Effector memory CD8-positive, alpha-beta T cell (primary cell): ENCODE data around the gene GPR65.
A peak's percentile ranks its signal among the peaks of the same experiment; 100 is the strongest.
"Not testable (repeated sequence)": the region's sequence is repeated elsewhere in the genome, so short reads cannot be mapped to it uniquely, and the experiment has no call there.

ENCODE experiments used
- ATAC-seq: fragments of 150-1000 bp; cut with Tn5 transposase; replicated peaks from 2 replicates; pipeline ENCODE4 v1.10.0; 2021; ENCODE audit warnings: mild to moderate bottlenecking, moderate library complexity
- DNase-seq, 3 experiments: peaks; one replicate each; pipeline ENCODE4 v3.0.0; 2021
- H3K27ac Mint-ChIP-seq, 2 donors: one replicate each; pipeline ENCODE4 v1.8.0; 2022; ENCODE audit warnings: mild to moderate bottlenecking in 2 of 2, mixed read lengths in 2 of 2, moderate library complexity in 2 of 2
- H3K27me3 Mint-ChIP-seq, 2 donors: one replicate each; pipeline ENCODE4 v1.8.0; 2022; ENCODE audit warnings: mixed read lengths in 2 of 2
- H3K36me3 Mint-ChIP-seq: one replicate; pipeline ENCODE4 v1.8.0; 2022; ENCODE audit warnings: mild to moderate bottlenecking, moderate library complexity, mixed read lengths; ENCODE audit not compliant: insufficient read depth
- H3K4me1 Mint-ChIP-seq, 2 donors: one replicate each; pipeline ENCODE4 v1.8.0; 2022; ENCODE audit warnings: low read depth in 2 of 2, mixed read lengths in 2 of 2
- H3K4me3 Mint-ChIP-seq, 2 donors: one replicate each; pipeline ENCODE4 v1.8.0; 2022; ENCODE audit warnings: mild to moderate bottlenecking in 2 of 2, mixed read lengths in 2 of 2, moderate library complexity in 2 of 2
- H3K9me3 Mint-ChIP-seq, 2 donors: one replicate each; pipeline ENCODE4 v1.8.0; 2022; ENCODE audit warnings: mixed read lengths in 2 of 2

The GPR65 gene

DNA sequence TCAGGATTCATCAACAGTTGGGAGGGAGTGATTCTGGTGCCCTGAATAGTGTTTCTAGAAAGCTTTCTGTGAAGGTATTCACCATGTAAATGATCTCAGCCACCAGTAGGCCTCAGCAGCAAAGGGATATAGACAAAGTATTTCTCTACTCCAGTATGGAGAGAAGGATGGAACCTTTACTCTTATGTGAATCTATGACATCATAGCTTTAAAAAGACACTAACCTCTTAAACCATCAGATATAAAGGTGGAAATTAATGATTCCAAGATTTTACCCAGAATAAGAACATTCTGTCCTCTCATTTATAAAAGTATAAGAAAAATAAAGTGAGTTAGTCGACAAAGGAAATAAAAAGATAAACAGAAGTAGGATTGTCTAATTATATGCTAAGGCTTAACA, 4.6 kb downstream of the GPR65 start:
- Mint-ChIP-seq H3K9me3 (no peaks in the 10 kb centered on the region), H3K4me1 (peaks cover 41 to 66% of the 10 kb centered on the region in 2 donors), H3K27me3 (no peaks in the 10 kb centered on the region), H3K27ac (peak overlapping the region; percentile 93 to 99), H3K36me3 (peaks cover 76% of the 10 kb centered on the region), H3K4me3 (peak overlapping the region; percentile 89 to 96)
- DNase-seq (no peak), ATAC-seq (no peak)

DNA sequence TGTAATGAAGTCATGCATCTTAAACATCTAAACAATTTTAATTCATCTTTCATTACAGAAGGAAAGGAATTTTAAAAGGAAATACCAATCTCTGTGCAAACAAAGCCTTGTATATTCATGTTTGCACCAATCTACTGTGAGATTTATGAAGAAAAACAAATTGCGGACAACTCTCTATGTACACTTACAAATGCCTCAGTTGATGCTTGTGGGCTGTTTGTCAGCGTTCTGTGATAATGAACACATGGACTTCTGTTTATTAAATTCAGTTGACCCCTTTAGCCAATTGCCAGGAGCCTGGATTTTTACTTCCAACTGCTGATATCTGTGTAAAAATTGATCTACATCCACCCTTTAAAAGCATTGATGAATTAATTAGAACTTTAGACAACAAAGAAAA, 5.4 kb downstream of the GPR65 start:
- Mint-ChIP-seq H3K4me1 (peaks cover 40 to 68% of the 10 kb centered on the region in 2 donors), H3K27me3 (no peaks in the 10 kb centered on the region), H3K36me3 (peaks cover 73% of the 10 kb centered on the region), H3K9me3 (no peaks in the 10 kb centered on the region), H3K4me3 (peak overlapping the region; percentile 60 to 61), H3K27ac (peak overlapping the region; percentile 85 to 99)
- no peak for DNase-seq
- no peak for ATAC-seq

DNA sequence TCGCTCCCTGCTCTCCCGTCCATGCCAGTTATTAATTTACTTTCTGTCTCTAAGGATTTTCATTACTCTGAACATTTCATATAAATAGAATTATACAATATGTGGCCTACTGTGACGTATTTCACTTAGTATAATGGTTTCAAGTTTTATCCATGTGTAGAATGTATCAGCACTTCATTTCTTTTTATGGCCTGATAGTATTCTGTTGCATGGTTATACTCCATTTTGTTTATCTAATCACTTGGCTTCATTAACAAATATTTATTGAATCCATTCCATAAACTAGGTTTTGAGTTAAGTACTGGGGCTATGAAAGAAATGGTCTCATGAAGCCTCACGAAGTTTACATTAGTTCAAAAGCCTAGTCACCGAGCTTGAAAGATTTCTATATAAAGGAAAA, 7.6 kb downstream of the GPR65 start:
- Mint-ChIP-seq H3K4me1 (peaks cover 46 to 76% of the 10 kb centered on the region in 2 donors), H3K9me3 (no peaks in the 10 kb centered on the region), H3K36me3 (peaks cover 53% of the 10 kb centered on the region), H3K4me3 (peak overlapping the region; percentile 60 to 61), H3K27ac (peak overlapping the region; percentile 85 to 99), H3K27me3 (no peaks in the 10 kb centered on the region)
- no peak for DNase-seq
- no peak for ATAC-seq

DNA sequence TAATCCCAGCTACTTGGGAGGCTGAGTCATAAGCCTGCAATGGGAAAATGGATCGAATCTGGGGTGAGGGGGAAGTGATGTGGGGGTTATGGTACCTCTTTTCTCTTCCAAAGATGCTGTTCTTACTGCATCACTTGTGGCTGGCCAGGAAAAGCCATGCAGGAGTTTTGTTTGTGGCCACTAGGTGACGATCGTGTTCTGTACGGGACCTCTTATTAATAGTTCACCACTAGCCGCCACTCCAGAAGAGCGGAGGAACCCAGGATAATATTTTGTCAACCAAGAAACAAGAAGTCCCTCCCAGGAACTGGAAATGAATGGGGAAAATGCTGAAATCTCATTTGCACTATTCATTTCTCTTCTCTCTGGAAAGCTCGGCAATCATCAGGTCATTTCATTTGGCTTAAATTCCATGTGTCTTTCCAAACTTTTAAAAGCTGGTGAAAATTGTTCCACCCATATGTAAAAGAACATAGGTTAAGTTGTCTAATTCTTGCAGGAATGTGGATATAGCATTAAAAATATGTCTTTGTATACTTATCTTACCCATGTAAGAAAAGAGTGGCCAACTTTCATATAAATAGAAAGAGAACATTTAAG, 8.9 kb downstream of the GPR65 start:
- H3K4me1 Mint-ChIP-seq = peaks cover 42 to 71% of the 10 kb centered on the region in 2 donors
- peaks cover 56% of the 10 kb centered on the region for H3K36me3 Mint-ChIP-seq
- H3K27ac Mint-ChIP-seq = peak overlapping the region; percentile 85 to 99
- DNase-seq = peak; percentile 40 to 44 (median 44)
- no peaks in the 10 kb centered on the region for H3K27me3 Mint-ChIP-seq
- H3K9me3 Mint-ChIP-seq = no peaks in the 10 kb centered on the region
- ATAC-seq = peak; percentile 79
- H3K4me3 Mint-ChIP-seq = peak overlapping the region; percentile 45 to 60

DNA sequence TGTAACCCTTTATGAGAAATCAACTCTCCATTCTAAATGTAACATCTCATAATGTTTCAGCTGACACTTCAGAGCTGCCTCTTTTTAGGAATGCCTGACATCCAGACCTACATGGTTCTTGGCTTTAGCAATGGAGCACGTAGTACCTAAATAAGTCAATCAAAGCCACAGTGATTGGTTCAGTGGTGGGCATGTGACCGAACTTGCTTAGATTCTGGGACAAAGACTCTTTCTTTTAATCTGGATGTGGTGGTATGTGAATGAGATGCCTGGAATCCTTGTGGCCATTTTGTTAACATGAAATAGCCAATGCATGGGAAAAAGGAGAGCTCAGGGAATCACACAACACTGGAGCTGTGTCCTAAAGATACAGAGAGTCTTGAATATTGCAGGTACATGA, 11.8 kb downstream of the GPR65 start:
- Mint-ChIP-seq H3K36me3 (peaks cover 32% of the 10 kb centered on the region), H3K27ac (peak overlapping the region; percentile 35 to 87), H3K4me3 (no peak overlapping the region), H3K27me3 (no peaks in the 10 kb centered on the region), H3K4me1 (peaks cover 44 to 63% of the 10 kb centered on the region in 2 donors), H3K9me3 (no peaks in the 10 kb centered on the region)
- ATAC-seq (no peak), DNase-seq (no peak)

DNA sequence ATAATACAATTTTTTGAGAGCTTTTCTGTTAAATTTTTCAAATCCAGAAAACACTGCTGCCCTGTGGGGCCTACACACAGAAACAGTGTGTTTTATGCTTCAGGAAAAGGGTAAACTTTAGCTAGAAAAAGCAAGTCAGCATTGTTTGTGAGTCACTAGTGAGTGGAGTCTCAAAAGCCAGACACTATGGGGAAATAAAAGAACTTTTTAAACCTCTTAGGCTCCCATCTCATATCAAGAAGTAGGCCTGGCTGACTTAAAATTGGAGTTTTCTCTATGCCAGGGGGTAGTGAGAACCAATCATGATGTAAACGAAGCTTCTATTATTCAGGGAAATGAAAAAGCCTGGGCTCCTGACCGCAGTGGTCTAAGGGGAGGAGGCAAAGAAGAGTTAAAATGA, 12.6 kb downstream of the GPR65 start:
- no peak overlapping the region for H3K4me3 Mint-ChIP-seq
- H3K4me1 Mint-ChIP-seq = peaks cover 44 to 64% of the 10 kb centered on the region in 2 donors
- H3K36me3 Mint-ChIP-seq = peaks cover 25% of the 10 kb centered on the region
- H3K27ac Mint-ChIP-seq = peak overlapping the region; percentile 63 to 87
- DNase-seq = no peak
- no peaks in the 10 kb centered on the region for H3K9me3 Mint-ChIP-seq
- no peaks in the 10 kb centered on the region for H3K27me3 Mint-ChIP-seq
- no peak for ATAC-seq

DNA sequence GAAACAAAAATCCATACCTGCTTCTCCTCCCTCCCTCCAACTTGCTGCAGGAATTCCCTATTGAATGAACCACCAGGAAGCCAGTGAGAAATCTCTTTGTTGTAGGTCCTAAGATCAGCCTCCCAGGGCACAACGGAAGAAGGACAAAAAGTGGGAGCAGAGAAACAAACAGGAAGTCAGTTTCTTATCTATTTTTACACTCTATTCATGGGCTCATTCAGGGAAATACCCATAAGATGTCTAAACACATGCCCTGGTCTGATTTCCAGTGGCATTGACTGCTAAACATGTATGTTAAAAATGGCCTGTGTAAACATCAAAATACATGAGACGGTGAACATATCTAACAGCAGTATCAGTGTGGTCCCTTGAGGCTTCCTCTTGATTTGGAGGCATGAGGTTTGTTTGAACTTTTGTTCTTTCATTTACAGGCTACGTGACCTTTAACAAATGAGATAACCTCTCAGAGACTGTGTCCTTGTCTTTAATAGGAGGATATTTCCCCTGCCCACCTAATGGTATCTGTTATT, 18.8 kb downstream of the GPR65 start:
- peak; percentile 79 for ATAC-seq
- Mint-ChIP-seq H3K36me3 (peaks cover 5% of the 10 kb centered on the region), H3K27me3 (no peaks in the 10 kb centered on the region), H3K27ac (peak overlapping the region; percentile 63 to 80), H3K4me3 (peak overlapping the region; percentile 9 to 34), H3K9me3 (no peaks in the 10 kb centered on the region), H3K4me1 (peaks cover 63 to 80% of the 10 kb centered on the region in 2 donors)
- no peak for DNase-seq

DNA sequence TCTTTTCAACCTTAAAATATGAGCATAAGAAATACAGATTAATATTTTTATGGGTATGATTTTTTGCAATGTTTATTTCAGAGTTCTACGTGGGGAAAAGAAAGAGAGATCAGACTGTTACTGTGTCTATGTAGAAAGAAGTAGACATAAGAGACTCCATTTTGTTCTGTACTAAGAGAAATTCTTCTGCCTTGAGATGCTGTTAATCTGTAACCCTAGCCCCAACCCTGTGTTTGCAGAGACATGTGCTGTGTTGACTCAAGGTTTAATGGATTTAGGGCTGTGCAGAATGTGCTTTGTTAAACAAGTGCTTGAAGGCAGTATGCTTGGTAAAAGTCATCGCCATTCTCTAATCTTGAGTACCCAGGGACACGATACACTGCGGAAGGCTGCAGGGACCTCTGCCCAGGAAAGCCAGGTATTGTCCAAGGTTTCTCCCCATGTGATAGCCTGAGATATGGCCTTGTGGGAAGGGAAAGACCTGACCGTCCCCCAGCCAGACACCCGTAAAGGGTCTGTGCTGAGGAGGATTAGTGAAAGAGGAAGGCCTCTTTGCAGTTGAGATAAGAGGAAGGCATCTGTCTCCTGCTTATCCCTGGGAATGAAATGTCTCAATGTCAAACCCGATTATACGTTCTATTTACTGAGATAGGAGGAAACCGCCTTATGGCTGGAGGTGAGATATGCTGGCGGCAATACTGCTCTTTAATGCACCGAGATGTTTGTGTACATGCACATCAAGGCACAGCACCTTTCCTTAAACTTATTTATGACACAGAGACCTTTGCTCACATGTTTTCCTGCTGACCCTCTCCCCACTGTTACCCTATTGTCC, 19.5 kb downstream of the GPR65 start:
- peak overlapping the region in 1 of 2 donors; percentile 15 for H3K4me3 Mint-ChIP-seq
- DNase-seq, ATAC-seq, H3K9me3 Mint-ChIP-seq, H3K36me3 Mint-ChIP-seq, H3K27me3 Mint-ChIP-seq: not testable (repeated sequence)
- peak overlapping the region; percentile 63 to 80 for H3K27ac Mint-ChIP-seq
- H3K4me1 Mint-ChIP-seq = peaks cover 60 to 83% of the 10 kb centered on the region in 2 donors

DNA sequence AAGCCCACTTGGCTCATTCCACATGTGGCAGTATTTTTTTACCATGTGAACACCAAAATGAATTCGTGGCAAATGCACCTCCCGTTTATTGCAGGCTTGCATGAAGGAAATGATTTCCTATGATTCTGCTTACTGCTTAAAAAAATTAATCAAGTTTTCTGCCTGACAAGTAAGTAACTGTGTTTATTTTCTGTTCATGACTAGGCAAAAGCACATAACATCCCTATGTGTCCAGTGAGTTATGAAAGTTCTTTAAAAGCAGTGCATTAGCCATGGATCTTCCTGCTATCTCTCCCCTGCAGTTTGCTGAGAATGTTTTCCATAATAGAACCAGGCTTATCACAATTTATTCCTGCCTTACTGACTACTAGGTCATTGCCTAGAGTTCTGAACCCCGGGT, 20.4 kb downstream of the GPR65 start:
- Mint-ChIP-seq H3K4me3 (peak overlapping the region in 1 of 2 donors; percentile 15), H3K27me3 (no peaks in the 10 kb centered on the region), H3K27ac (peak overlapping the region; percentile 63 to 92), H3K4me1 (peaks cover 60 to 83% of the 10 kb centered on the region in 2 donors), H3K9me3 (no peaks in the 10 kb centered on the region), H3K36me3 (peaks cover 9% of the 10 kb centered on the region)
- DNase-seq (no peak), ATAC-seq (no peak)

DNA sequence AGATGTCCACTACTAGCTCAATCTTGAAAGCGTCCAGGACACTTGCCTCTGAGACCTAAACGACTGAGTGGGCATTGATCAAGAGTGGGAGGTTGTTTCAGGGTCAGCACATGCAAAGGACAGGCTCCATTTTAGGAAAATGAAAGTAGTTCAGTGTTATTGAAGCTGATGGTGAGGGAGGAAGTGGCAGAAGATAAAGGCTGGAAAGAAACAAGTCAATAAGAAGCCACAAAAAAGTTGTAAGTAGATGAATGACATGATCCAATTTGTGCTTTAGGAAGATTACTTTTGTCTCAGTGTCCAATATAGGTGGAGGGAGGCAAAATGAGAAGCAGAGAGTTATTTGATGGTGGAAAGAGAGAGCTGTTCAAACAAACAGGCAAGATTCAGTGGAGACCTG, 22.0 kb downstream of the GPR65 start:
- Mint-ChIP-seq H3K9me3 (no peaks in the 10 kb centered on the region), H3K4me3 (peak overlapping the region; percentile 49 to 62), H3K27ac (peak overlapping the region; percentile 63 to 92), H3K36me3 (peaks cover 11% of the 10 kb centered on the region), H3K27me3 (no peaks in the 10 kb centered on the region), H3K4me1 (peaks cover 59 to 88% of the 10 kb centered on the region in 2 donors)
- no peak for DNase-seq
- peak; percentile 20 for ATAC-seq

DNA sequence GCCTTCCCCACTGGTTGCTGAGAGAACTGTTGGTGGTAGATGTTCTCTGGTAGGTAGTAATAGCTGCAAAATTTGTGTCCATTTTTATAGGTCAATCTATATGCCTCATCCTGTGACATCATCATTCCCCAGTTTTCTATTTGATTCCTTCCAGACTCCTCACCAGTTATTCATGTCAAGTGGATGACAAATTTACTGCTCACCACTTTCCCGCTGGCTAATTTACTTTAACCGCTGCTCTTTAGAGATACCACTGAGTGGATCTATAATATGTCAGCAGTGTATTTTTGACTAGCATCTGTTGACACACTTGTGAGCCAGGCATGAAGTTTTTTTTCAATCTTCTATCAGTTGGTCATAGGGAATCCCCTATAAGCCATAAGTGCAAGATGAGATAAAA, 24.6 kb downstream of the GPR65 start:
- Mint-ChIP-seq H3K27me3 (no peaks in the 10 kb centered on the region), H3K9me3 (no peaks in the 10 kb centered on the region), H3K36me3 (peaks cover 11% of the 10 kb centered on the region), H3K4me1 (peaks cover 41 to 62% of the 10 kb centered on the region in 2 donors), H3K27ac (peak overlapping the region; percentile 67 to 82), H3K4me3 (no peak overlapping the region)
- DNase-seq (no peak), ATAC-seq (peak; percentile 81)

DNA sequence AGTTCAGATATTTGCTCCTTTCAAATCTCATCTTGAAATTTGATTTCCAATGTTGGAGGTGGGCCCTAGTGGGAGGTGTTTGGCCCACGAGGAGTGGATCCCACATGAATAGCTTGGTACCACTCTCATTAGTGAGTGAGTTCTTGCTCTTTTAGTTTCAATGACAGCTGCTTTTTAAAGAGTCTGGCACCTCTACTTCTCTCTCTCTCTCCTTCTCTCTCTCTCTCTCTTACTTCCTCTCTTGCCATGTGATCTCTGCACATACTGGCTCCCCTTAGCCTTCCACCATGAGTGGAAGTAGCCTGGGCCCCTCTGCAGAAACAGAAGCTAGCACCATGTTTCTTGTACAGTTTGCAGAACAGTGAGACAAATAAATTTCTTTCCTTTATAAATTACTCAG, 25.1 kb downstream of the GPR65 start:
- H3K9me3 Mint-ChIP-seq = no peaks in the 10 kb centered on the region
- DNase-seq (peak in 1 of 3 experiments; percentile 5), ATAC-seq (peak; percentile 75)
- H3K36me3 Mint-ChIP-seq = peaks cover 9% of the 10 kb centered on the region
- H3K4me3 Mint-ChIP-seq = peak overlapping the region; percentile 41 to 48
- peaks cover 36 to 56% of the 10 kb centered on the region in 2 donors for H3K4me1 Mint-ChIP-seq
- H3K27ac Mint-ChIP-seq = peak overlapping the region; percentile 67 to 82
- no peaks in the 10 kb centered on the region for H3K27me3 Mint-ChIP-seq

DNA sequence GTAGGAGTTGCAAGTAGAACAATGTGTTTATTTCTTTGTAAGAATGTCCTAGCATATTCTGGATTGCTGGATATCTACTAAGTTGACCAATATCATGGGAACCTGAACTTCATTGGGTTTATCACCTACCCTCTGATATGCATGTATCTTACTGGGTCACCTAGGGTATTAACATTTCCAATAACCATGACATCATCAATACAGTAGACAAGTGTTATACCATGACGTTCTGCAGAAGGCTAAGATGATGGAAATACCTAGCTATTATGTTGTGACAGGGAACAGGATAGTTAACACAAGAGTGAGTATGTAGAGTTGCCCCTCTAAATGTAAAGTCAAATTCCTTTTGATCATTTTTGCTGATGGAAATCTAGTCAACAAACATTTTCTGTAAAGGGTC, 26.0 kb downstream of the GPR65 start:
- Mint-ChIP-seq H3K27me3 (no peaks in the 10 kb centered on the region), H3K4me1 (peaks cover 30 to 52% of the 10 kb centered on the region in 2 donors), H3K27ac (peak overlapping the region in 1 of 2 donors; percentile 82), H3K36me3 (peaks cover 6% of the 10 kb centered on the region), H3K4me3 (no peak overlapping the region), H3K9me3 (no peaks in the 10 kb centered on the region)
- DNase-seq (no peak), ATAC-seq (no peak)
